DOHH2 (cell line): ENCODE results near the gene CRTC2.
A peak's percentile ranks its signal among the peaks of the same experiment; 100 is the strongest.

Experiments used
- CTCF ChIP-seq: fragments of 200-600 bp; sonication (generic); IDR thresholded peaks from one replicate; pipeline ENCODE4 v1.5.1; 2014; ENCODE audit warnings: antibody characterized with exemption, mild to moderate bottlenecking, low read depth, low read length; ENCODE audit not compliant: poor library complexity, severe bottlenecking
- EZH2phosphoT487 ChIP-seq: fragments of 200-600 bp; sonication (generic); IDR thresholded peaks from 2 replicates; pipeline ENCODE4 v1.6.1; 2017; ENCODE audit warnings: borderline replicate concordance, mild to moderate bottlenecking, antibody characterized with exemption, low read length, moderate library complexity, mixed read lengths

GRCh38 chr1:153958111-153958960, at the start of gene CRTC2:
- TF ChIP-seq CTCF (peak; percentile 51), EZH2phosphoT487 (no peak)
